ENCODE results near the gene SKP1. TPM values are rescaled to one million over a fixed set of nuclear protein-coding genes. Genes with fewer than 3 reads are reported as not detected.

Gene SKP1
- total RNA-seq, 1 experiment from 2014 or later: 348 TPM

DNA sequence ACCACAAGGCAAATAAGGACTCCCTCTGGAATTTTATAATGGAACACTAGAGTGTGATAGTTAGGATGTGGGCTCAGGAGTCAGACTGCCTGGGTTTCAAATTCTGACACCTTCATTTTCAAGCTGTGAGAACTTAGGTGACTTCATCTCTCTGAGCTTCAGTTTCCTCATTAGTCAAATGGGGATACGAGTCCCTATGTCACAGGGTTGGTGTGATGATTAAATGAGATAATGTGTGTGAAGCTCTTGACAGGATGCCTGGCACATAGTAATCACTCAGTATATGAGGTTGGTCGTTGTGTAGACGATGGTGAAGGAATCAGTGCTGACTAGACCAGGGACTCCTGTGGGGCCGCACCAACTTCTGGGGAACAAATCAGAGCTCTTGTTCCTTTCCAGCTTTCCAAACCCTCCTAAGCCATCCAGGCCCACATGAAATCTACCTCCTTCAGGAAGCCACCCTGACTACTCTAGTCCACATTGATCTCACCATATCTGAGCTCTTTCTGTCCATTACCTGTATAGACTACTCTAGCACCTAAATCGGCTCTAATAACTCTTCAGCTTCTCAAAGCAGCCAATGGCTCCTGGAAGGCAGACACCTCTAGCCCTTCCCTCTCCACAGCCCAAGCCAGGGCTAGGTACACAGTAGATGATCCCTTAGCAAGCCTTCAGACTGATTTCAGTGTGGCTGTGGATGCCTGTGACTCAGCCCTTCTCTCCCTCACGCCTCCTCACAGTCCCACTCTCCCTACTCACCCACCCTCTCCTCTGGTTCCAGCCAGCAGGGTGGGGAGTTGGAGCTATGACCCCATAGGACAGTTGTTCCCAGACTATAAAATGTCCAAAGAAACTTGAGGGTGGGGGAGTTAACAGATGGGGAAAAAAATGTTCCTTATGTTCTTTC lies 64.8 kb downstream of the SKP1 start:
- H3K14ac ChIP-seq (ENCODE audit: insufficient read depth, low read length): no peak overlapping the region
- no peak overlapping the region for H3T11ph ChIP-seq (ENCODE audit: low read length)
- no peak overlapping the region for H4K91ac ChIP-seq (ENCODE audit: insufficient read length, low read depth, low read length)
- no peak overlapping the region for H4K5ac ChIP-seq (ENCODE audit: insufficient read length, low read depth, low read length)
- no peaks in the 10 kb centered on the region for H3K9me3 ChIP-seq (ENCODE audit: control insufficient read depth, low read depth, low read length)
- no peaks in the 10 kb centered on the region for H3K79me1 ChIP-seq (ENCODE audit: insufficient read depth, low read depth, low read length, poor library complexity, severe bottlenecking)
- H3K23me2 ChIP-seq (ENCODE audit: insufficient read length, low read depth, low read length, poor library complexity, severe bottlenecking): peaks cover 14% of the 10 kb centered on the region
- no peaks in the 10 kb centered on the region for H3K4me1 ChIP-seq (ENCODE audit: insufficient read depth, low read length)
- no peak overlapping the region for H3K4me2 ChIP-seq (ENCODE audit: insufficient read depth, insufficient read length, low read length)
- no CpG with 5 or more reads among the region's 6 CpGs for WGBS (ENCODE audit: extremely low coverage, insufficient read length, low lambda C conversion rate)
- no peak overlapping the region for H2BK15ac ChIP-seq (ENCODE audit: low read depth, low read length)
- H3K23ac ChIP-seq (ENCODE audit: insufficient read length, low read depth, low read length): no peak overlapping the region
- peaks cover 22% of the 10 kb centered on the region for H3K27me3 ChIP-seq (ENCODE audit: insufficient read depth, low read length)
- H3K18ac ChIP-seq (ENCODE audit: insufficient read length, low read depth, low read length): no peak overlapping the region
- H3K79me2 ChIP-seq (ENCODE audit: insufficient read depth, low read length): no peaks in the 10 kb centered on the region
- no peak overlapping the region for H2BK12ac ChIP-seq (ENCODE audit: insufficient read length, low read depth, low read length)
- no peak overlapping the region for H3K9ac ChIP-seq (ENCODE audit: extremely low read depth, insufficient read length, low read length)
- no peak overlapping the region for H2AFZ ChIP-seq (ENCODE audit: low read length)
- H2AK5ac ChIP-seq (ENCODE audit: insufficient read length, low read length): no peak overlapping the region
- H3K56ac ChIP-seq (ENCODE audit: insufficient read length, low read depth, low read length): no peak overlapping the region
- no peak overlapping the region for H3K4me3 Mint-ChIP-seq
- no peaks in the 10 kb centered on the region; a peak in 1 of 5 replicates for H3K9me3 Mint-ChIP-seq
- H3K27ac Mint-ChIP-seq: no peak overlapping the region
- no peak overlapping the region for H2BK5ac ChIP-seq (ENCODE audit: insufficient read length, low read length)
- H2BK20ac ChIP-seq (ENCODE audit: low read depth, low read length, poor library complexity, severe bottlenecking): no peak overlapping the region
- peaks cover 14 to 16% of the 10 kb centered on the region in 2 experiments for H3K4me1 Mint-ChIP-seq
- H4K20me1 ChIP-seq (ENCODE audit: control insufficient read depth, insufficient read depth, insufficient read length): peaks cover 3% of the 10 kb centered on the region
- no peak for DNase-seq
- no peak overlapping the region for H3K4ac ChIP-seq (ENCODE audit: low read depth, low read length)
- no peak overlapping the region for H2BK120ac ChIP-seq (ENCODE audit: low read depth, low read length, poor library complexity, severe bottlenecking)
- no peak overlapping the region for H4K8ac ChIP-seq (replicated peaks; ENCODE audit: insufficient read length, low read depth, low read length)
- TF ChIP-seq CTCF (conservative IDR thresholded peaks at IDR 0.05): no peak
- peaks cover 53% of the 10 kb centered on the region for H3K27me3 Mint-ChIP-seq (ENCODE audit: low read depth)
- H3K27ac ChIP-seq (ENCODE audit: insufficient read length, low read depth, low read length): no peak overlapping the region
- peaks cover 0 to 5% (median 4%) of the 10 kb centered on the region in 3 experiments; a peak in 4 of 7 replicates for H3K36me3 Mint-ChIP-seq (ENCODE audit: insufficient read depth in 1 of 3, low read depth in 3 of 3)
